Right renal pelvis (tissue), 4 donors: ENCODE measurements around the gene INHBC. TPM values are rescaled to one million over a fixed set of nuclear protein-coding genes. Genes with fewer than 3 reads are reported as not detected.
"Not testable (repeated sequence)": the region's sequence is repeated elsewhere in the genome, so short reads cannot be mapped to it uniquely, and the experiment has no call there.

Experiments
- DNase-seq, 4 donors: peaks; one replicate each; pipeline ENCODE4 v3.0.0-alpha.2; 2013; ENCODE audit warnings: low read depth in 4 of 4, low spot score in 3 of 4, missing footprints in 1 of 4
- polyA plus RNA-seq, 4 donors: library from polyadenylated mRNA; unstranded; fragments of 120-200 nt; gene quantifications; one replicate each; pipeline ENCODE4 v1.2.1, GENCODE V29; 2013; ENCODE audit not compliant: insufficient read length in 4 of 4

INHBC gene
- polyA plus RNA-seq, 4 donors = 0.15 to 0.30 (median 0.26) TPM

- DNase-seq = no peak
Observed at GRCh38 chr12:57477710-57478681, 43.4 kb downstream of the INHBC start.

GRCh38 chr12:57479043-57479375, 44.4 kb downstream of the INHBC start:
- no peak for DNase-seq

GRCh38 chr12:57479376-57480115, 45.0 kb downstream of the INHBC start, which contains the start of gene ARHGAP9:
Gene ARHGAP9 (minus strand): TSS chr12:57479866. CDS start chr12:57479406, 460 bp downstream.
- DNase-seq = no peak

GRCh38 chr12:57481671-57482070, 47.1 kb downstream of the INHBC start:
- no peak for DNase-seq

- DNase-seq = no peak
Observed at GRCh38 chr12:57483466-57483865, 48.9 kb downstream of the INHBC start.

- DNase-seq = no peak
Observed at GRCh38 chr12:57485695-57486094, 51.1 kb downstream of the INHBC start.

- no peak for DNase-seq
Observed at GRCh38 chr12:57487055-57487596, 52.5 kb downstream of the INHBC start.

- peak; percentile 85 to 92 (median 92) for DNase-seq
Observed at GRCh38 chr12:57487597-57488401, 53.2 kb downstream of the INHBC start, which contains the start of gene MARS1. Gene MARS1 (plus strand): TSS chr12:57488068. CDS start chr12:57488091, 23 bp downstream.

GRCh38 chr12:57488402-57489156, 54.0 kb downstream of the INHBC start:
- no peak for DNase-seq

GRCh38 chr12:57489157-57489641, 54.6 kb downstream of the INHBC start:
- no peak for DNase-seq

- no peak for DNase-seq
Observed at GRCh38 chr12:57490126-57490525, 55.5 kb downstream of the INHBC start.

GRCh38 chr12:57491393-57492280, 57.1 kb downstream of the INHBC start:
- DNase-seq = no peak

- not testable (repeated sequence) for DNase-seq
Observed at GRCh38 chr12:57495051-57495701, 60.6 kb downstream of the INHBC start.

GRCh38 chr12:57496822-57497221, 62.2 kb downstream of the INHBC start:
- DNase-seq = no peak

GRCh38 chr12:57497223-57498131, 62.9 kb downstream of the INHBC start:
- no peak for DNase-seq

- DNase-seq = no peak
Observed at GRCh38 chr12:57498132-57498502, 63.5 kb downstream of the INHBC start.

GRCh38 chr12:57498571-57498970, 64.0 kb downstream of the INHBC start:
- DNase-seq = no peak
